K562 (cell line): ENCODE data around the gene MED31. TPM values are rescaled to one million over a fixed set of nuclear protein-coding genes. Genes with fewer than 3 reads are reported as not detected.

ENCODE experiments used
- ATAC-seq: fragments of 200-7000 bp; cut with Tn5 transposase; 3 replicates; pipeline ENCODE4 v1.9.1; 2020; ENCODE audit warnings: moderate library complexity
- BruUV-seq: library from RNA; stranded (reverse); fragments of 400-500 nt; replicated peaks from 2 replicates; lab custom pipeline; 2021; lab: Mats Ljungman, UMichigan
- CTCF ChIA-PET: fragments of 300-600 bp; formaldehyde crosslinking; extraction: SDS; loops from one replicate; lab custom pipeline; 2021; ENCODE audit warnings: low intra/inter-chr PET ratio; lab: Yijun Ruan, JAX
- POLR2A ChIA-PET: fragments of 300-600, 350-650 bp; sonication (Branson Sonifier 250); formaldehyde crosslinking; extraction: SDS; loops from one replicate; lab custom pipeline; 2021; ENCODE audit warnings: antibody characterized with exemption, inconsistent platforms; lab: Yijun Ruan, JAX
- DNase-seq, 4 experiments: peaks; one replicate each; pipeline versions ENCODE4 v3.0.0 to v3.0.0-alpha.2; 2011 to 2018; ENCODE audit warnings: low spot score in 3 of 4, mixed read lengths in 3 of 4; ENCODE audit errors: extremely low read depth in 1 of 4
- FAIRE-seq: peaks from 2 replicates; lab custom pipeline; 2011; peaks lifted over from hg19 to GRCh38; lab: Jason Lieb, UNC
- H2AFZ ChIP-seq: 2 replicates; pipeline ENCODE4 v1.6.0; 2011; ENCODE audit warnings: low read depth, low read length, control low read depth, inconsistent platforms
- H3K27ac ChIP-seq: fragments of 200-600 bp; 3 replicates; pipeline ENCODE4 v1.8.0; 2011; ENCODE audit warnings: low read depth, mild to moderate bottlenecking, control low read depth, inconsistent platforms, low read length, moderate library complexity, mixed read lengths; ENCODE audit errors: extremely low read depth
- H3K27me3 ChIP-seq, 2 experiments: fragments of 300-600 bp in 1 of 2; 2 replicates in 1 of 2; 3 replicates in 1 of 2; pipeline versions ENCODE4 v1.6.0 to v1.8.0; 2011; ENCODE audit warnings: inconsistent platforms in 2 of 2, low read length in 2 of 2, mild to moderate bottlenecking in 1 of 2, mixed read lengths in 1 of 2, moderate library complexity in 1 of 2; ENCODE audit not compliant: control insufficient read depth in 2 of 2, insufficient read depth in 2 of 2
- H3K36me3 ChIP-seq: fragments of 300-600 bp; 3 replicates; pipeline ENCODE4 v1.8.0; 2011; ENCODE audit warnings: mild to moderate bottlenecking, low read length, inconsistent platforms; ENCODE audit not compliant: control insufficient read depth, insufficient read depth
- H3K4me1 ChIP-seq, 2 experiments: fragments of 200-600 bp in 1 of 2; replicated peaks in 1 of 2; 2 replicates in 1 of 2; 3 replicates in 1 of 2; pipeline versions ENCODE4 v1.5.1 to v1.8.0; 2011; ENCODE audit warnings: inconsistent platforms in 2 of 2, low read length in 2 of 2, mild to moderate bottlenecking in 1 of 2, mixed read lengths in 1 of 2, moderate library complexity in 1 of 2; ENCODE audit not compliant: control insufficient read depth in 2 of 2, insufficient read depth in 2 of 2
- H3K4me2 ChIP-seq: 2 replicates; pipeline ENCODE4 v1.6.1; 2011; ENCODE audit warnings: low read length, control low read depth, inconsistent platforms, mixed read lengths; ENCODE audit not compliant: insufficient read depth
- H3K4me3 ChIP-seq: fragments of 200-600 bp; sonication (generic), shearing (Covaris generic); 2 replicates; pipeline ENCODE4 v1.5.1; 2016; ENCODE audit warnings: control low read depth, inconsistent platforms
- H3K79me2 ChIP-seq: fragments of 200-600 bp; 3 replicates; pipeline ENCODE4 v1.8.0; 2011; ENCODE audit warnings: low read length, inconsistent platforms; ENCODE audit not compliant: control insufficient read depth, insufficient read depth
- H3K9ac ChIP-seq, 2 experiments: 2 replicates each; pipeline versions ENCODE4 v1.6.0 to v1.6.1; 2011; ENCODE audit warnings: low read depth in 2 of 2, low read length in 2 of 2, control low read depth in 1 of 2, inconsistent platforms in 1 of 2, mild to moderate bottlenecking in 1 of 2, mixed read lengths in 1 of 2; ENCODE audit not compliant: insufficient read depth in 1 of 2
- H3K9me1 ChIP-seq: one replicate; pipeline ENCODE4 v1.6.0; 2011; ENCODE audit warnings: inconsistent platforms, mild to moderate bottlenecking, low read length, moderate library complexity; ENCODE audit not compliant: control insufficient read depth, insufficient read depth
- H3K9me3 ChIP-seq: replicated peaks from 2 replicates; pipeline ENCODE4 v1.5.1; 2011; ENCODE audit warnings: low read depth, low read length, inconsistent platforms; ENCODE audit not compliant: control insufficient read depth, insufficient read depth
- H4K20me1 ChIP-seq: replicated peaks from 2 replicates; pipeline ENCODE4 v1.6.1; 2011; ENCODE audit warnings: low read length, inconsistent platforms, mixed read lengths; ENCODE audit not compliant: control insufficient read depth, insufficient read depth
- CC2D1A ChIP-seq: fragments of 450-650 bp; IDR thresholded peaks from 2 replicates; pipeline ENCODE4 v1.6.1; 2017; ENCODE audit warnings: mild to moderate bottlenecking
- ERF ChIP-seq: fragments of 450-650 bp; formaldehyde crosslinking; IDR thresholded peaks from 2 replicates; pipeline ENCODE4 v1.4.0; 2020; ENCODE audit warnings: mild to moderate bottlenecking, mixed read lengths
- EZH2 ChIP-seq: IDR thresholded peaks from 2 replicates; pipeline ENCODE4 v1.6.1; 2012; ENCODE audit warnings: low read depth, mild to moderate bottlenecking, inconsistent platforms, low read length, borderline replicate concordance
- SAFB2 ChIP-seq: fragments of 200-400 bp; formaldehyde crosslinking; IDR thresholded peaks from 2 replicates; pipeline ENCODE4 v1.6.1; 2018; ENCODE audit warnings: borderline replicate concordance, low read length, low read depth, moderate library complexity; ENCODE audit not compliant: severe bottlenecking
- SMAD4 ChIP-seq: fragments of 250-450 bp; sonication (Bioruptor Pico); conservative IDR thresholded peaks from 2 replicates; pipeline ENCODE4 v1.8.0; 2021; ENCODE audit warnings: inconsistent platforms, mild to moderate bottlenecking, moderate library complexity
- ZNF239 ChIP-seq: fragments of 250-450 bp; sonication (Bioruptor Pico); IDR thresholded peaks from 2 replicates; pipeline ENCODE4 v1.4.0; 2020; ENCODE audit warnings: mild to moderate bottlenecking
- ZNF79 ChIP-seq: fragments of 250-450 bp; sonication (Bioruptor Pico); IDR thresholded peaks from 2 replicates; pipeline ENCODE4 v1.4.0; 2020; ENCODE audit warnings: low read depth, mild to moderate bottlenecking, moderate library complexity
- WGBS: fragments of 100-300 bp; shearing (Covaris generic); methylation state at CpG from one replicate; pipeline ENCODE4 v1.1.6; 2016; ENCODE audit warnings: low coverage, mixed read lengths; ENCODE audit not compliant: insufficient coverage; ENCODE audit errors: missing lambda C conversion rate; 5-methylcytosine and 5-hydroxymethylcytosine counted together
- in situ Hi-C: fragments of 300-500 bp; cut with MboI; formaldehyde crosslinking; loops from 4 replicates; pipeline ENCODE4 v1.15.0; 2018; ENCODE audit warnings: inconsistent platforms, mixed read lengths
- intact Hi-C: fragments of 100-400 bp; cut with micrococcal nuclease; formaldehyde crosslinking; loops from 2 replicates; pipeline ENCODE4 v1.14.2; 2022
- polyA plus RNA-seq, 8 experiments: library from polyadenylated mRNA; depleted of rRNA in 4 of 8; stranded (reverse) in 5 of 8; unstranded in 3 of 8; fragments of >200 nt; fragmentation: Nextera tagmentation in 2 of 8; fragmentation: Illumina TruSeq in 1 of 8; extraction: Ambion mirVana in 2 of 8; extraction: Trizol in 1 of 8; gene quantifications; 2 replicates each; pipeline versions ENCODE4 v1.2.1 to v1.2.3, GENCODE V29; 2011 to 2014; ENCODE audit warnings: inconsistent platforms in 1 of 8, missing spikeins in 1 of 8
- total RNA-seq, 7 experiments: library from RNA; depleted of rRNA in 6 of 7; stranded (reverse); fragments of >200 nt in 6 of 7; fragmentation: Illumina TruSeq in 2 of 7; extraction: Trizol in 2 of 7; gene quantifications; 2 replicates each; pipeline versions ENCODE4 v1.2.1 to v1.2.3, GENCODE V29; 2011 to 2021; ENCODE audit warnings: low replicate concordance in 1 of 7
- TF ChIP-seq, protein P1 (sequence below): fragments of 250-450 bp; sonication (Bioruptor Pico); IDR thresholded peaks from 2 replicates; pipeline ENCODE4 v1.5.0; 2021
- TF ChIP-seq, protein P2 (sequence below): fragments of 250-450 bp; sonication (Bioruptor Pico); IDR thresholded peaks from 2 replicates; pipeline ENCODE4 v1.8.0; 2021; ENCODE audit warnings: mild to moderate bottlenecking, moderate library complexity
- TF ChIP-seq, protein P3 (sequence below): fragments of 250-450 bp; sonication (Bioruptor Pico); IDR thresholded peaks from 2 replicates; pipeline ENCODE4 v1.5.0; 2020; ENCODE audit warnings: mild to moderate bottlenecking, borderline replicate concordance
- TF ChIP-seq, protein P4 (sequence below): IDR thresholded peaks from 2 replicates; pipeline ENCODE4 v1.6.1; 2012; ENCODE audit warnings: low read depth, low read length, improper control_type of control experiment, borderline replicate concordance
- TF ChIP-seq, protein P5 (sequence below): sonication (generic); formaldehyde crosslinking; IDR thresholded peaks from 2 replicates; pipeline ENCODE4 v1.8.0; 2022; ENCODE audit warnings: missing genetic modification reagents, mild to moderate bottlenecking, borderline replicate concordance
- TF ChIP-seq, protein P6 (sequence below): sonication (generic); formaldehyde crosslinking; IDR thresholded peaks from 2 replicates; pipeline ENCODE4 v1.8.1; 2023; ENCODE audit warnings: mild to moderate bottlenecking, missing genetic modification reagents, moderate library complexity

The MED31 gene
- total and polyA plus RNA-seq, 9 of the 15 experiments (the other 6 are each of a cell fraction or from before 2014, with no cell fraction given) = 6.4 to 39.9 (median 14.6) TPM

DNA sequence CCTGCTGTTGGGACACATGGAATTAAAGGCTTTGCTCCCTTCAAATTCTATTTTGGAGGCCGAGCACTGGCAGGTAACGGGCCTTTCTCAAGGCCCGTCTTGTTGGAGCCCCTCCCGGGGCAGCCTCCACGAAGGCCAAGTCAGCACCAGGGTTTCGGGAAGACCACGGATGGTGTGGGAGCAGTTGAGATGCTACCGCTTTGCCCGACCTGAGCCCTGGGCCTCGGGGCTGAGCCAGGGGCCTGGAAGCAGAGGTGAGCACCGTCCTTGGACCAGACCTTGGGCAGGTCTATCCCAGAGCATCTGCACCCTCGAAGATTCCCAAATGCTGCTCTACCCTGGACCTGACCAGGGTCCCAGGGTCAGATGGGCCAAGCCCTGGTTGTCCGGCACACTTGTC lies 23.2 kb upstream of the MED31 start:
- Histone ChIP-seq H3K79me2 (no peaks in the 10 kb centered on the region), H3K27me3 (peaks cover 9 to 52% of the 10 kb centered on the region in 2 experiments; a peak in 4 of 5 replicates), H4K20me1 (no peaks in the 10 kb centered on the region), H3K27ac (no peak overlapping the region), H3K9me1 (no peaks in the 10 kb centered on the region), H3K9ac (no peak overlapping the region), H2AFZ (no peak overlapping the region), H3K4me1 (no peaks in the 10 kb centered on the region; a peak in 1 of 5 replicates), H3K4me2 (no peak overlapping the region), H3K4me3 (no peak overlapping the region), H3K9me3 (no peaks in the 10 kb centered on the region), H3K36me3 (no peaks in the 10 kb centered on the region)
- CTCF ChIA-PET = no interaction called here
- in situ Hi-C loops = no loop called here
- BruUV-seq = no TSS peak
- POLR2A ChIA-PET = no interaction called here
- 17% methylated on average over 10 of the region's 13 CpGs for WGBS
- DNase-seq = no peak
- FAIRE-seq = no peak
- intact Hi-C loops = no loop called here
- ATAC-seq = no peak
- TF ChIP-seq, protein P1, sequence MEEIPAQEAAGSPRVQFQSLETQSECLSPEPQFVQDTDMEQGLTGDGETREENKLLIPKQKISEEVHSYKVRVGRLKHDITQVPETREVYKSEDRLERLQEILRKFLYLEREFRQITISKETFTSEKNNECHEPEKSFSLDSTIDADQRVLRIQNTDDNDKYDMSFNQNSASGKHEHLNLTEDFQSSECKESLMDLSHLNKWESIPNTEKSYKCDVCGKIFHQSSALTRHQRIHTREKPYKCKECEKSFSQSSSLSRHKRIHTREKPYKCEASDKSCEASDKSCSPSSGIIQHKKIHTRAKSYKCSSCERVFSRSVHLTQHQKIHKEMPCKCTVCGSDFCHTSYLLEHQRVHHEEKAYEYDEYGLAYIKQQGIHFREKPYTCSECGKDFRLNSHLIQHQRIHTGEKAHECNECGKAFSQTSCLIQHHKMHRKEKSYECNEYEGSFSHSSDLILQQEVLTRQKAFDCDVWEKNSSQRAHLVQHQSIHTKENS (CRISPR knock-in tag) = no peak
- no peak for TF ChIP-seq SMAD4 (CRISPR knock-in tag)
- TF ChIP-seq ZNF79 = no peak
- TF ChIP-seq EZH2 = no peak
- TF ChIP-seq ZNF239 (CRISPR knock-in tag) = no peak
- TF ChIP-seq SAFB2 = no peak
- TF ChIP-seq, protein P2, sequence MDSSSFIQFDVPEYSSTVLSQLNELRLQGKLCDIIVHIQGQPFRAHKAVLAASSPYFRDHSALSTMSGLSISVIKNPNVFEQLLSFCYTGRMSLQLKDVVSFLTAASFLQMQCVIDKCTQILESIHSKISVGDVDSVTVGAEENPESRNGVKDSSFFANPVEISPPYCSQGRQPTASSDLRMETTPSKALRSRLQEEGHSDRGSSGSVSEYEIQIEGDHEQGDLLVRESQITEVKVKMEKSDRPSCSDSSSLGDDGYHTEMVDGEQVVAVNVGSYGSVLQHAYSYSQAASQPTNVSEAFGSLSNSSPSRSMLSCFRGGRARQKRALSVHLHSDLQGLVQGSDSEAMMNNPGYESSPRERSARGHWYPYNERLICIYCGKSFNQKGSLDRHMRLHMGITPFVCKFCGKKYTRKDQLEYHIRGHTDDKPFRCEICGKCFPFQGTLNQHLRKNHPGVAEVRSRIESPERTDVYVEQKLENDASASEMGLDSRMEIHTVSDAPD (CRISPR knock-in tag) = no peak
- TF ChIP-seq, protein P3, sequence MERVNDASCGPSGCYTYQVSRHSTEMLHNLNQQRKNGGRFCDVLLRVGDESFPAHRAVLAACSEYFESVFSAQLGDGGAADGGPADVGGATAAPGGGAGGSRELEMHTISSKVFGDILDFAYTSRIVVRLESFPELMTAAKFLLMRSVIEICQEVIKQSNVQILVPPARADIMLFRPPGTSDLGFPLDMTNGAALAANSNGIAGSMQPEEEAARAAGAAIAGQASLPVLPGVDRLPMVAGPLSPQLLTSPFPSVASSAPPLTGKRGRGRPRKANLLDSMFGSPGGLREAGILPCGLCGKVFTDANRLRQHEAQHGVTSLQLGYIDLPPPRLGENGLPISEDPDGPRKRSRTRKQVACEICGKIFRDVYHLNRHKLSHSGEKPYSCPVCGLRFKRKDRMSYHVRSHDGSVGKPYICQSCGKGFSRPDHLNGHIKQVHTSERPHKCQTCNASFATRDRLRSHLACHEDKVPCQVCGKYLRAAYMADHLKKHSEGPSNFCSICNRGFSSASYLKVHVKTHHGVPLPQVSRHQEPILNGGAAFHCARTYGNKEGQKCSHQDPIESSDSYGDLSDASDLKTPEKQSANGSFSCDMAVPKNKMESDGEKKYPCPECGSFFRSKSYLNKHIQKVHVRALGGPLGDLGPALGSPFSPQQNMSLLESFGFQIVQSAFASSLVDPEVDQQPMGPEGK = no peak
- TF ChIP-seq, protein P4, sequence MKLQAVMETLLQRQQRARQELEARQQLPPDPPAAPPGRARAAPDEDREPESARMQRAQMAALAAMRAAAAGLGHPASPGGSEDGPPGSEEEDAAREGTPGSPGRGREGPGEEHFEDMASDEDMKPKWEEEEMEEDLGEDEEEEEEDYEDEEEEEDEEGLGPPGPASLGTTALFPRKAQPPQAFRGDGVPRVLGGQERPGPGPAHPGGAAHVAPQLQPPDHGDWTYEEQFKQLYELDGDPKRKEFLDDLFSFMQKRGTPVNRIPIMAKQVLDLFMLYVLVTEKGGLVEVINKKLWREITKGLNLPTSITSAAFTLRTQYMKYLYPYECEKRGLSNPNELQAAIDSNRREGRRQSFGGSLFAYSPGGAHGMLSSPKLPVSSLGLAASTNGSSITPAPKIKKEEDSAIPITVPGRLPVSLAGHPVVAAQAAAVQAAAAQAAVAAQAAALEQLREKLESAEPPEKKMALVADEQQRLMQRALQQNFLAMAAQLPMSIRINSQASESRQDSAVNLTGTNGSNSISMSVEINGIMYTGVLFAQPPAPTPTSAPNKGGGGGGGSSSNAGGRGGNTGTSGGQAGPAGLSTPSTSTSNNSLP = no peak
- TF ChIP-seq ERF = no peak
- TF ChIP-seq, protein P5, sequence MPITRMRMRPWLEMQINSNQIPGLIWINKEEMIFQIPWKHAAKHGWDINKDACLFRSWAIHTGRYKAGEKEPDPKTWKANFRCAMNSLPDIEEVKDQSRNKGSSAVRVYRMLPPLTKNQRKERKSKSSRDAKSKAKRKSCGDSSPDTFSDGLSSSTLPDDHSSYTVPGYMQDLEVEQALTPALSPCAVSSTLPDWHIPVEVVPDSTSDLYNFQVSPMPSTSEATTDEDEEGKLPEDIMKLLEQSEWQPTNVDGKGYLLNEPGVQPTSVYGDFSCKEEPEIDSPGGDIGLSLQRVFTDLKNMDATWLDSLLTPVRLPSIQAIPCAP (CRISPR knock-in tag) = no peak
- no peak for TF ChIP-seq CC2D1A
- TF ChIP-seq, protein P6, sequence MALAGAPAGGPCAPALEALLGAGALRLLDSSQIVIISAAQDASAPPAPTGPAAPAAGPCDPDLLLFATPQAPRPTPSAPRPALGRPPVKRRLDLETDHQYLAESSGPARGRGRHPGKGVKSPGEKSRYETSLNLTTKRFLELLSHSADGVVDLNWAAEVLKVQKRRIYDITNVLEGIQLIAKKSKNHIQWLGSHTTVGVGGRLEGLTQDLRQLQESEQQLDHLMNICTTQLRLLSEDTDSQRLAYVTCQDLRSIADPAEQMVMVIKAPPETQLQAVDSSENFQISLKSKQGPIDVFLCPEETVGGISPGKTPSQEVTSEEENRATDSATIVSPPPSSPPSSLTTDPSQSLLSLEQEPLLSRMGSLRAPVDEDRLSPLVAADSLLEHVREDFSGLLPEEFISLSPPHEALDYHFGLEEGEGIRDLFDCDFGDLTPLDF (CRISPR knock-in tag) = no peak
